ENCODE measurements around the gene TRRAP.

- no peak for TF ChIP-seq POLR2A (IDR thresholded peaks at IDR 0.05; ENCODE audit: low read length)
- no peak for TF ChIP-seq GATA1 (IDR thresholded peaks at IDR 0.05; ENCODE audit: low read depth, low read length)
These were observed 145.7 kb downstream of the TRRAP start for GRCh38 chr7:99024066-99024465.

Measured in erythroblast (primary cell).